HL-60 (cell line): ENCODE results near the gene KDM6A.

Experiments used
- GABPA ChIP-seq: IDR thresholded peaks from 2 replicates; pipeline ENCODE4 v1.6.1; 2012; ENCODE audit warnings: low read depth
- POLR2AphosphoS5 ChIP-seq: IDR thresholded peaks from 2 replicates; pipeline ENCODE4 v1.6.1; 2012; ENCODE audit warnings: low read depth
- SPI1 ChIP-seq: IDR thresholded peaks from 2 replicates; pipeline ENCODE4 v1.6.1; 2012; ENCODE audit warnings: low read depth, mild to moderate bottlenecking, borderline replicate concordance
- TF ChIP-seq, protein P1 (sequence below): IDR thresholded peaks from one replicate; pipeline ENCODE4 v1.5.1; 2011; ENCODE audit warnings: low read length, control low read depth, inconsistent platforms; ENCODE audit not compliant: insufficient read depth
- TF ChIP-seq, protein P2 (sequence below): IDR thresholded peaks from 2 replicates; pipeline ENCODE4 v1.6.1; 2012; ENCODE audit warnings: low read depth; ENCODE audit not compliant: insufficient replicate concordance

DNA sequence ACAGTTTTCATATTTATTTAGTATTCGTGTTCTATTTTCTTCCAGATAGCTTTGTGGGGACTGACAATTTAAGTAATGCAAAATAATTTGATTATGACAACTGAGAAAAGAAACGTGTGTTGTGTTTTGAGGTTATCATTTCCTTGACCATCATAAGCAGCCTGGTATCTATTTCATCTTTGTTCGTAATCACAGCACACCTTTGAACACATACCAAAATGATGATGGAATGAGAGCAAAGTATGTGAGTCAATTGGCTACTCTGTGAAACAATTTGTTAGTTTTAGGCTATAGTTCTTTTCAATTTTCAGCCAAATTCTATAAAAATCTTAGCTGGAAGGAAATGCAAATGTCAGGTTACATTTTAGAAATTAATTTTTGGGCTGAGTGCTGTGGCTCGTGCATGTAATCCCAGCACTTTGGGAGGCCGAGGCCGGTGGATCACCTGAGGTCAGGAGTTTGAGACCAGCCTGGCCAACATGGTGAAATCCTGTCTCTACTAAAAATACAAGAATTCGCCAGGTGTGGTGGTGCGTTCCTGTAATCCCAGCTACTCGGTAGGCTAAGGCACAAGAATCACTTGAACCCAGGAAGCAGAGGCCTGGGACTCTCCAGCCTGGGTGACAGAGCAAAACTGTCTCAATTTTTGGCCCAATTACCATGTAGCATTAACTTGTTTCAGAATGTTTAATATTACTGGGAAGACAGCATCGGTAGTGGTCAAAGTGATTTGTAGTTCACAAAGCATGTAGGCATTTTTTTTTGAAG lies 30.3 kb upstream of the KDM6A start:
- TF ChIP-seq, protein P1, sequence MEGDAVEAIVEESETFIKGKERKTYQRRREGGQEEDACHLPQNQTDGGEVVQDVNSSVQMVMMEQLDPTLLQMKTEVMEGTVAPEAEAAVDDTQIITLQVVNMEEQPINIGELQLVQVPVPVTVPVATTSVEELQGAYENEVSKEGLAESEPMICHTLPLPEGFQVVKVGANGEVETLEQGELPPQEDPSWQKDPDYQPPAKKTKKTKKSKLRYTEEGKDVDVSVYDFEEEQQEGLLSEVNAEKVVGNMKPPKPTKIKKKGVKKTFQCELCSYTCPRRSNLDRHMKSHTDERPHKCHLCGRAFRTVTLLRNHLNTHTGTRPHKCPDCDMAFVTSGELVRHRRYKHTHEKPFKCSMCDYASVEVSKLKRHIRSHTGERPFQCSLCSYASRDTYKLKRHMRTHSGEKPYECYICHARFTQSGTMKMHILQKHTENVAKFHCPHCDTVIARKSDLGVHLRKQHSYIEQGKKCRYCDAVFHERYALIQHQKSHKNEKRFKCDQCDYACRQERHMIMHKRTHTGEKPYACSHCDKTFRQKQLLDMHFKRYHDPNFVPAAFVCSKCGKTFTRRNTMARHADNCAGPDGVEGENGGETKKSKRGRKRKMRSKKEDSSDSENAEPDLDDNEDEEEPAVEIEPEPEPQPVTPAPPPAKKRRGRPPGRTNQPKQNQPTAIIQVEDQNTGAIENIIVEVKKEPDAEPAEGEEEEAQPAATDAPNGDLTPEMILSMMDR = no peak
- TF ChIP-seq, protein P2, sequence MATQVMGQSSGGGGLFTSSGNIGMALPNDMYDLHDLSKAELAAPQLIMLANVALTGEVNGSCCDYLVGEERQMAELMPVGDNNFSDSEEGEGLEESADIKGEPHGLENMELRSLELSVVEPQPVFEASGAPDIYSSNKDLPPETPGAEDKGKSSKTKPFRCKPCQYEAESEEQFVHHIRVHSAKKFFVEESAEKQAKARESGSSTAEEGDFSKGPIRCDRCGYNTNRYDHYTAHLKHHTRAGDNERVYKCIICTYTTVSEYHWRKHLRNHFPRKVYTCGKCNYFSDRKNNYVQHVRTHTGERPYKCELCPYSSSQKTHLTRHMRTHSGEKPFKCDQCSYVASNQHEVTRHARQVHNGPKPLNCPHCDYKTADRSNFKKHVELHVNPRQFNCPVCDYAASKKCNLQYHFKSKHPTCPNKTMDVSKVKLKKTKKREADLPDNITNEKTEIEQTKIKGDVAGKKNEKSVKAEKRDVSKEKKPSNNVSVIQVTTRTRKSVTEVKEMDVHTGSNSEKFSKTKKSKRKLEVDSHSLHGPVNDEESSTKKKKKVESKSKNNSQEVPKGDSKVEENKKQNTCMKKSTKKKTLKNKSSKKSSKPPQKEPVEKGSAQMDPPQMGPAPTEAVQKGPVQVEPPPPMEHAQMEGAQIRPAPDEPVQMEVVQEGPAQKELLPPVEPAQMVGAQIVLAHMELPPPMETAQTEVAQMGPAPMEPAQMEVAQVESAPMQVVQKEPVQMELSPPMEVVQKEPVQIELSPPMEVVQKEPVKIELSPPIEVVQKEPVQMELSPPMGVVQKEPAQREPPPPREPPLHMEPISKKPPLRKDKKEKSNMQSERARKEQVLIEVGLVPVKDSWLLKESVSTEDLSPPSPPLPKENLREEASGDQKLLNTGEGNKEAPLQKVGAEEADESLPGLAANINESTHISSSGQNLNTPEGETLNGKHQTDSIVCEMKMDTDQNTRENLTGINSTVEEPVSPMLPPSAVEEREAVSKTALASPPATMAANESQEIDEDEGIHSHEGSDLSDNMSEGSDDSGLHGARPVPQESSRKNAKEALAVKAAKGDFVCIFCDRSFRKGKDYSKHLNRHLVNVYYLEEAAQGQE = no peak
- TF ChIP-seq POLR2AphosphoS5 = no peak
- no peak for TF ChIP-seq GABPA
- TF ChIP-seq SPI1 = no peak
